ENCODE measurements around the gene CCT7. TPM values are rescaled to one million over a fixed set of nuclear protein-coding genes. Genes with fewer than 3 reads are reported as not detected.

CCT7 gene
- total RNA-seq, 1 donor from 2014 or later: 218 TPM

- H3K27me3 Mint-ChIP-seq (ENCODE audit: low read depth): no peaks in the 10 kb centered on the region
- no peak overlapping the region for H3K4me3 Mint-ChIP-seq
- no peak overlapping the region for H3K27ac Mint-ChIP-seq
- H3K9me3 Mint-ChIP-seq: no peaks in the 10 kb centered on the region
- no peak for TF ChIP-seq CTCF (IDR thresholded peaks at IDR 0.05; ENCODE audit: unreplicated experiment)
- no peaks in the 10 kb centered on the region for H3K4me1 Mint-ChIP-seq
- peaks cover 5% of the 10 kb centered on the region for H3K36me3 Mint-ChIP-seq
- no peak for DNase-seq (ENCODE audit: low spot score in 2 of 2, unreplicated experiment in 2 of 2)
Measured at GRCh38 chr2:73227086-73227485, 7.0 kb upstream of the CCT7 start.

GRCh38 chr2:73228631-73229030 lies 5.5 kb upstream of the CCT7 start:
- Mint-ChIP-seq H3K27me3 (ENCODE audit: low read depth) (no peaks in the 10 kb centered on the region), H3K27ac (no peak overlapping the region), H3K9me3 (no peaks in the 10 kb centered on the region), H3K4me1 (peaks cover 3% of the 10 kb centered on the region), H3K36me3 (peaks cover 2% of the 10 kb centered on the region), H3K4me3 (no peak overlapping the region)
- no peak for TF ChIP-seq CTCF (IDR thresholded peaks at IDR 0.05; ENCODE audit: unreplicated experiment)
- no peak for DNase-seq (ENCODE audit: low spot score in 2 of 2, unreplicated experiment in 2 of 2)

- H3K4me1 Mint-ChIP-seq: peaks cover 23% of the 10 kb centered on the region
- peak overlapping the region; percentile 95 for H3K4me3 Mint-ChIP-seq
- no peak for TF ChIP-seq CTCF (IDR thresholded peaks at IDR 0.05; ENCODE audit: unreplicated experiment)
- no peak for DNase-seq (ENCODE audit: low spot score in 2 of 2, unreplicated experiment in 2 of 2)
- no peaks in the 10 kb centered on the region for H3K36me3 Mint-ChIP-seq
- H3K9me3 Mint-ChIP-seq: no peaks in the 10 kb centered on the region
- no peaks in the 10 kb centered on the region for H3K27me3 Mint-ChIP-seq (ENCODE audit: low read depth)
- no peak overlapping the region for H3K27ac Mint-ChIP-seq
Measured at GRCh38 chr2:73232403-73233153, 1.5 kb upstream of the CCT7 start.

GRCh38 chr2:73233154-73233931 lies 765 bp upstream of the CCT7 start, which contains the start of gene PRADC1:
Gene PRADC1 (minus strand): TSS chr2:73233239. CDS start chr2:73233160, 79 bp downstream.
- Mint-ChIP-seq H3K9me3 (no peaks in the 10 kb centered on the region), H3K27ac (peak within 1 kb of the TSS; percentile 96), H3K27me3 (ENCODE audit: low read depth) (no peaks in the 10 kb centered on the region), H3K4me1 (peaks cover 26% of the 10 kb centered on the region), H3K36me3 (no peaks in the 10 kb centered on the region), H3K4me3 (peak within 1 kb of the TSS; percentile 95)
- TF ChIP-seq CTCF (IDR thresholded peaks at IDR 0.05; ENCODE audit: unreplicated experiment): no peak
- DNase-seq (ENCODE audit: low spot score in 2 of 2, unreplicated experiment in 2 of 2): peak; percentile 93 to 97

GRCh38 chr2:73235315-73236028 lies 1.4 kb downstream of the CCT7 start:
- Mint-ChIP-seq H3K27me3 (ENCODE audit: low read depth) (no peaks in the 10 kb centered on the region), H3K36me3 (no peaks in the 10 kb centered on the region), H3K4me1 (peaks cover 27% of the 10 kb centered on the region), H3K9me3 (no peaks in the 10 kb centered on the region), H3K4me3 (peak overlapping the region; percentile 95), H3K27ac (peak overlapping the region; percentile 96)
- TF ChIP-seq CTCF (IDR thresholded peaks at IDR 0.05; ENCODE audit: unreplicated experiment): no peak
- no peak for DNase-seq (ENCODE audit: low spot score in 2 of 2, unreplicated experiment in 2 of 2)

Measured in mesothelial cell of epicardium (in vitro differentiated cells).